ENCODE data around the gene ADGRG3.
A peak's percentile ranks its signal among the peaks of the same experiment; 100 is the strongest.

ADGRG3 gene

GRCh38 chr16:57681950-57682728 is 14.0 kb downstream of the ADGRG3 start:
- no peak for DNase-seq

- DNase-seq = no peak
These were observed 14.9 kb downstream of the ADGRG3 start for GRCh38 chr16:57682809-57683635.

- DNase-seq = no peak
These were observed 15.8 kb downstream of the ADGRG3 start for GRCh38 chr16:57683636-57684545.

- no peak for DNase-seq
These were observed 16.7 kb downstream of the ADGRG3 start for GRCh38 chr16:57684626-57685358.

GRCh38 chr16:57685633-57686032 is 17.5 kb downstream of the ADGRG3 start:
- no peak for DNase-seq

GRCh38 chr16:57686577-57686976 is 18.5 kb downstream of the ADGRG3 start:
- DNase-seq = no peak

GRCh38 chr16:57687363-57687929 is 19.3 kb downstream of the ADGRG3 start:
- DNase-seq = no peak

GRCh38 chr16:57688487-57688986 is 20.4 kb downstream of the ADGRG3 start:
- DNase-seq = no peak

GRCh38 chr16:57688987-57689761 is 21.1 kb downstream of the ADGRG3 start:
- peak; percentile 8 for DNase-seq

GRCh38 chr16:57689762-57690558 is 21.9 kb downstream of the ADGRG3 start:
- no peak for DNase-seq

- DNase-seq = no peak
These were observed 22.8 kb downstream of the ADGRG3 start for GRCh38 chr16:57690782-57691471.

GRCh38 chr16:57692636-57693035 is 24.5 kb downstream of the ADGRG3 start:
- DNase-seq = no peak

- no peak for DNase-seq
These were observed 25.4 kb downstream of the ADGRG3 start for GRCh38 chr16:57693550-57693949.

GRCh38 chr16:57694231-57694724 is 26.2 kb downstream of the ADGRG3 start:
- no peak for DNase-seq

GRCh38 chr16:57694725-57695679 is 26.9 kb downstream of the ADGRG3 start, which contains the start of gene DRC7:
Gene DRC7 (plus strand): TSS chr16:57694806. CDS start chr16:57697950, 3,144 bp downstream.
- DNase-seq = peak; percentile 36

GRCh38 chr16:57695680-57696069 is 27.6 kb downstream of the ADGRG3 start:
- no peak for DNase-seq

GRCh38 chr16:57696240-57696639 is 28.1 kb downstream of the ADGRG3 start:
- DNase-seq = no peak

Data from NCI-H1092 treated with DMSO at 0.1 percent for 48 hours (cell line).